ENCODE results near the gene REXO4.

REXO4 gene

GRCh38 chr9:133436681-133437080 is 18.9 kb upstream of the REXO4 start:
- no peak for DNase-seq
- H3K9me3 Mint-ChIP-seq = no peaks in the 10 kb centered on the region
- TF ChIP-seq CTCF (IDR thresholded peaks at IDR 0.05) = no peak

GRCh38 chr9:133433351-133433843 is 15.6 kb upstream of the REXO4 start:
- no peak for DNase-seq
- no peak for TF ChIP-seq CTCF (IDR thresholded peaks at IDR 0.05)
- no peaks in the 10 kb centered on the region for H3K4me1 Mint-ChIP-seq
- no peaks in the 10 kb centered on the region for H3K36me3 Mint-ChIP-seq (ENCODE audit: low read depth)
- H3K27me3 Mint-ChIP-seq (ENCODE audit: low read depth, poor library complexity) = peaks cover 29% of the 10 kb centered on the region
- H3K27ac Mint-ChIP-seq = no peak overlapping the region
- no peaks in the 10 kb centered on the region for H3K9me3 Mint-ChIP-seq
- no peak overlapping the region for H3K4me3 Mint-ChIP-seq

More at GRCh38 chr9:133436681-133437080, 18.9 kb upstream of the REXO4 start:
- no peaks in the 10 kb centered on the region for H3K36me3 Mint-ChIP-seq (ENCODE audit: low read depth)
- no peak overlapping the region for H3K4me3 Mint-ChIP-seq
- H3K27ac Mint-ChIP-seq = no peak overlapping the region
- H3K27me3 Mint-ChIP-seq (ENCODE audit: low read depth, poor library complexity) = peaks cover 6% of the 10 kb centered on the region
- H3K4me1 Mint-ChIP-seq = peaks cover 3% of the 10 kb centered on the region

- Mint-ChIP-seq H3K9me3 (peaks cover 17% of the 10 kb centered on the region), H3K36me3 (ENCODE audit: low read depth) (peaks cover 18% of the 10 kb centered on the region), H3K4me3 (no peak overlapping the region), H3K27me3 (ENCODE audit: low read depth, poor library complexity) (peaks cover 44% of the 10 kb centered on the region), H3K27ac (no peak overlapping the region), H3K4me1 (peaks cover 5% of the 10 kb centered on the region)
- TF ChIP-seq CTCF (IDR thresholded peaks at IDR 0.05) = no peak
- no peak for DNase-seq
These were observed 12.4 kb upstream of the REXO4 start for GRCh38 chr9:133430244-133430643.

GRCh38 chr9:133429641-133430161 is 11.9 kb upstream of the REXO4 start:
- TF ChIP-seq CTCF (IDR thresholded peaks at IDR 0.05) = peak; percentile 28
- peaks cover 18% of the 10 kb centered on the region for H3K36me3 Mint-ChIP-seq (ENCODE audit: low read depth)
- peaks cover 17% of the 10 kb centered on the region for H3K9me3 Mint-ChIP-seq
- peak; percentile 79 for DNase-seq
- peak overlapping the region; percentile 42 for H3K4me3 Mint-ChIP-seq
- no peak overlapping the region for H3K27ac Mint-ChIP-seq
- H3K27me3 Mint-ChIP-seq (ENCODE audit: low read depth, poor library complexity) = peaks cover 44% of the 10 kb centered on the region
- peaks cover 6% of the 10 kb centered on the region for H3K4me1 Mint-ChIP-seq

- DNase-seq = no peak
- peak overlapping the region; percentile 42 for H3K4me3 Mint-ChIP-seq
- H3K36me3 Mint-ChIP-seq (ENCODE audit: low read depth) = peaks cover 18% of the 10 kb centered on the region
- TF ChIP-seq CTCF (IDR thresholded peaks at IDR 0.05) = no peak
- peaks cover 44% of the 10 kb centered on the region for H3K27me3 Mint-ChIP-seq (ENCODE audit: low read depth, poor library complexity)
- H3K27ac Mint-ChIP-seq = no peak overlapping the region
- peaks cover 17% of the 10 kb centered on the region for H3K9me3 Mint-ChIP-seq
- H3K4me1 Mint-ChIP-seq = peaks cover 6% of the 10 kb centered on the region
These were observed 11.4 kb upstream of the REXO4 start for GRCh38 chr9:133429214-133429613.

GRCh38 chr9:133428617-133429101 is 10.8 kb upstream of the REXO4 start:
- Mint-ChIP-seq H3K36me3 (ENCODE audit: low read depth) (peaks cover 18% of the 10 kb centered on the region), H3K4me1 (peaks cover 6% of the 10 kb centered on the region), H3K27ac (no peak overlapping the region), H3K4me3 (no peak overlapping the region), H3K27me3 (ENCODE audit: low read depth, poor library complexity) (peaks cover 44% of the 10 kb centered on the region), H3K9me3 (peaks cover 17% of the 10 kb centered on the region)
- DNase-seq = peak; percentile 72
- TF ChIP-seq CTCF (IDR thresholded peaks at IDR 0.05) = no peak

All from nephron progenitor cell (in vitro differentiated cells).